Activated CD4-positive, alpha-beta T cell treated with anti-CD3 and anti-CD28 coated beads, Interleukin-2, amount 50 U/mL, for 16 hours (primary cell): ENCODE results near the gene KCNMA1.

Experiments
- DNase-seq: peaks from one replicate; pipeline ENCODE4 v3.0.0-alpha.2; 2020

KCNMA1 gene

DNA sequence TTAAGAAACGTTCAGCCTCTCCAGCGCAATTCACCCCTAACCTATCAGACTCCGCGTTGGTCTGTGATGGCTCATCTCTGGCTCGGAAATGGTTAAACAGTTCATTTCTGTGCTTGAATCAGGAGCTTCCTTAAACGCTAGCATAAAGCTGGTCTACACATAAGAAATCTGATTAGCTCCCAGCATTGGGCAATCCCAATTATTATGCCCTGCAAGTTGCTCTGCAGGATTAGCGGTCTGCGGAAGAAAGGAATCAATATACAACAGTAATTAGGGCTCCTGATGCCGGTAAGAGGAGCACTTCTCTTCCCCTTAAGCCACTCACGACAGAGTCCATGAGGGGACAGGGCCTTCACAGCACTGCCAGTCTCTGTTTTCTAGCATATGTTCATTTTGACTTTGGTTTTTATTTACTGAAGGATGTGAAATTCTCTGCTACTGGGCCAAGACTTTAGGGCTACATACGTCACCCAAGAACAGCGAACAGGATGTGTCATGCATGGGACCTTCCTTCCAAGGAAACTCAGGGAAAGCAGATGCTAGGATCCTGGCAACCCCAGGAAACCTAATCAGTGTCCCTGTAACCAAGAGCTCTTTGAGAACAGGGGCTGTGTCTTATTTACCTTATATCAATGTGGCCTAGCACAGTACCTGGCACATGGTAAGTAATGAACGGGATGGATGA lies 324.4 kb downstream of the KCNMA1 start:
- no peak for DNase-seq

DNA sequence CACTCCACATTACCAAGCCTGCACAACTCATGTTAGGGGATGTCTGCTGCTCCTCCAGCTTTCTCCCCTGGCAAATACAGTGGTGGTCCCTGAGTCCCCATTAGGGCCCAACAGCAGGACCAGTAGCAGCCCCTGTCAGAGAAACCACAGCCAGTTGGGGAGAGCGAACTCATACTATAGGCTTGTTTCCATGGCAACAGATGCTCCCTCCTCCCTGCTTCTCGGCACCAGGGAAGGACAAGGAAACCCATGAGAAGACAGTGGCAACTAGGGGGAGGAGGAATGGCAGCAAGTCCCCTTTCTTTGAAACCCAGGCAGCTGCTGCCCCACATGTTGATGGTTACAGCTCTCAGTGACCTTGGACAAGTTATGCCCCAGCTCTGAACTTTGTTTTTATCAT lies 326.4 kb downstream of the KCNMA1 start:
- no peak for DNase-seq

DNA sequence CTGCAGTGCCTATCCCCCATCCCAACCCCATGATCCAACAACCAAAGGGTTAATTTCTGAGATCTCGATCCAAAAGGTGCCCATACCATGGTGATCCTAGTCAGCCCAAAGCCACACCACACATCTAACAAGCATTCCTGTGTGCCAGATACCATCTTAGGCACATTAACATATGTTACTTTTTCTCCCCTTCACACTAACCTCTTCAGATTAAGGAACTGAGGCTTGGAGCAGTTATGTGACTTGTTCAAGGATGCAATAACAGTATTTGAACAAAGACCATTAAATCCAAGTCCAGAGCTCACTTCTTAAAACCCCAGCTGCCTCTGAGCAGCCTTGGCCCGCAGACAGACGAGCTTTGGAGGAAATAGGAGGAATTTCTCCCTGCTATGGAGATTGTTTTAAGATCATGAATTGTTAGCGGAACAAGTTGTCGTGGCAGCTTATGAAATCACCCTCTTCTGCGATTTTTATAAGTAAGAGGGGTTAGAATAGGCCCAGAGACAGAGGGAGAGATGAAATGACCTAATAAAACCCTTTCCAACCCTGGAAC lies 327.2 kb downstream of the KCNMA1 start:
- DNase-seq, result no peak

DNA sequence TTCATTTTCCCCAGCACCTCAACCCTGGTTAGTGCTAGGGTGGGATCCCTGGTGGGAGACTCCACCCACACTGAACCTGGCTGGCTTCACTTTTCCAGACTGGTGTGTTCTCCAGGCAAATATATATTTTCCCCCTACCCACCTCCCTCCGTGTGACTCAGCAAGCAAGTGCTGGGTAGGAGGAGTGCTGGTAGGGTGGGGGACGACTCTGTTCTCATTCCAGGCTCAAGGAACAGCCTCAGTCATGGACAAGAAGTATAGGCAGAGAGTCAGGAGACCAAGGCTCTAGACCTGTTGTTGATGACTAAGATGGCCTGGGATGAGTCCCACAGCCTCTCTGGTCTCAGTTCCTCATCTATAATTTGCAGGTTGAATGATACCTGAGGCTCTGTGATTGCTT lies 328.1 kb downstream of the KCNMA1 start:
- DNase-seq, result no peak

DNA sequence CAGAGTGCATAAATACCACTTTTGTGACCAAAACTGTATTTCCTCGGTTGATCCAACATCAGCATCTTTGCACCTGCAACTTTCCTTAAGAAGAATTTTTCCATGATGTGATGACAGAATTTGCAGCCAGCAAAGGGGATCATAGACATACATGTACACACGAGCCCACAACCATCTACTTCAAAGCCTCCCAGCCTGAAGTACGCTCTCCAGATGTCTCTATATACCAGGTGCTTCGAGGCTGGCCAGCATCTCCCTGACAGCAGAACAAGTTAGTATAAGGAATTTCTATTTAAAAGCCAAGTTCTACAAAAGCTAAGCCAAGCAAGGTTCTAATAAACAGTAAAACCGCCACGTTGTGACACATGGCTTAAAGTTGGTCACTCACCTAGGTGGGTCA lies 328.5 kb downstream of the KCNMA1 start:
- no peak for DNase-seq

DNA sequence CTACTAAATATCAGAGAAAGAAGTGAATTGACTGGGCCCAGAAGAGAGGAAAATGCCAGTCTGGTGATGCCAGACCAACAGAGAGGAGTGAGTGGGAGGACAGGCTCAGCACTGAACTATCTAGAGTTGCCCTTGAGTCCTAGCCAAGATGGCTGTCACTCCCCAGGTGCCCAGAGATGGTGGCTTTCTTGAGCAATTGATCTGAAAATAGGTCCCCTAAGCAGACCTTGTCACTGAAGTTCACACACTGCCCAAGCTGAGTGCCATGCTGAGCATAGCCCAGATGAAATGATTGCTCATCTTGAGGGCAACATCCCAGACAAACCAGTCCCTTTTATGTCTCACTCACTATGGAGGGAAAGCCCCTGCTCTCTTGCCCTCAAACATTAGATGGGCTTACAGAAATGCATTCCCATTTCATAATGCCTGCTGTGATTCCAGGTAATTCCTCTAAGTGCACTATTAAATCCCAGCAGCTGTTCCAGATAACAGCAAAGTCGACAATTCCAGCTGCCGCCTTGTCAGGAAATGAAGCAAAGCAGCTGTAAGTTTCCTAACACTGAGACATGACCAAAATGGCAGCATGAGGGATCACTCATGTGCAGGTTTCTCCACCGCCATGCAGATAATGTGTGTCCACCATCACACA lies 329.4 kb downstream of the KCNMA1 start:
- DNase-seq, result no peak

DNA sequence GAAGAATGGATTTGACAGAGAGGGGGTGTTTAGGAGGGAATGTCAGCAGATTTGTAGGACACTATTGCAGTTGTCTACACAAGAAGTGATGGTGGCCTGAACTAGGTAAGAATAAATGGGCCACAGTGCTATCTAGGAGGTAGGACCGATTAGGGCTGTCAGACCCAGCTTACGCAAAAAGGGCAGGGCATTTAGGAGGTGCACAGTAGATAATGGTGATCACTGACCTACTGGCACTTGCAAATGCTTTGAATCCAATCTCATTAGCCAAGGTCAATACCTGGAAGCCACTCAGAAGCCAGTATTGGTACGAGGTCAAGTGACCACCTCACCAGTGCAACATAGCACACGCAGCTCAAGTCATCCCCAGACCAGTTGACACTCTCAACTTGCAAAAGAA lies 330.9 kb downstream of the KCNMA1 start:
- no peak for DNase-seq

DNA sequence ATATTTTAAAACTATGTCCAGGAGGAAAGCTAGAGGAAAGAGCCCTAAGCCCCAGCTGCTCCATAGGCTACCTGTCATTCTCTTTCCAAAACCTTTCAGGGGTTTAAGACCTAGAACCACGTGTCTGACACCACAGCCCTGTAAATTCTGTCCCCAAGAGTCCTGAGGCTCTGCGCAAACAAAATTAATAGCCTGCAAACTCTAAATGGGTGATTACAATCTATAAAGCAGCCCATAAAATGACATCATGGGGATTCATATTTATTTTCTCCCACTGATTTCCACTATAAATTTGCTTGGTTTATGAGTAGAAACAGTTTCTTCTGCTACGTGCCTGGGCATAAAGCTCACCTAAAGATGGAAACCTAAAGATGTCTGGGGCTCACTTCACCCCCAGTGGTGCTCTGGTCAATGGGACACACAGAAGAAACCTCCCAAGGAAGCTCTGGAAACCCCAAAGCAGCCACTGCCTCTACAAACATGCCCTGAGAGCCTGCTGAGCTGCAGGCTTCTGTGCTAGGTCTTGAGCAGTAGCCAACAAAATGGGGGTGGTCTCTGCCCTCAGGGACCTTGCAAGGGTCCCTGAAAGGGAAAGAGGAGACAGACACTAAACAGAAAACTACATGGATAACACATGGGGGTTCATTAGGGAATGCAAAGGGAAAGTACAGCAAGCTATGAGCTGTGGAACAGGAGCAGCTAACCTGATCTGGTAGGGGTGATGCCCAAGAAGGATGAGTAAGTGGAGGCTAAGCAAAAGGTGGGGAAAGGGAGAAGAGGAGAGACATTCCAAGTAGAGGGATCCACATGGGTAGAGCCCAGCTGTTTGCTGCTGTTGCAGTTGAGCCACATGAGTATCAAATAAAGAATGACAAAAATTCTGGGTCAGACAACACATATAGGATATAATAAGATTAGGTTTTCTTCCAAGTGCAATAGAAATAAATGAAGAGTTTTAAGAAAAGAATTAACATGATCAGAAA lies 331.7 kb downstream of the KCNMA1 start:
- no peak for DNase-seq

DNA sequence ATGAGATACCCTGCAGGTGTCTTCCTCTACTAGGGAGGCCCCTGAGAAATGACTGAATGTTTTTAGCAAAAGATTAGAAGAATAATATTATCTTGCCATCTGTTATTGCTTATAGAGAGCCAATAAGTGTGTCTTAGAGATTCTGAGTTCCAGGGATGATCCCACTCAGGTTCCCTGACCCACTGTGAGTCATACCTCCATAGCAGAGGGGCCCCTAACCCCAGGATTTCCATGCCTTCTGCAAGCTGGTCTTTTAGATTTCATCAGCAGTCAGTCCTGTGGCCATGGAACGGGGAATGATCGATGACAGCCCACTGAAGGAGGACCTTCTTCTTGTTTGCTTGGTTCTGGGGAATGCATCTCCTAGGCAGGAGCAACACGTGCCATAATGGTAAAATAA lies 333.4 kb downstream of the KCNMA1 start:
- DNase-seq, result no peak

DNA sequence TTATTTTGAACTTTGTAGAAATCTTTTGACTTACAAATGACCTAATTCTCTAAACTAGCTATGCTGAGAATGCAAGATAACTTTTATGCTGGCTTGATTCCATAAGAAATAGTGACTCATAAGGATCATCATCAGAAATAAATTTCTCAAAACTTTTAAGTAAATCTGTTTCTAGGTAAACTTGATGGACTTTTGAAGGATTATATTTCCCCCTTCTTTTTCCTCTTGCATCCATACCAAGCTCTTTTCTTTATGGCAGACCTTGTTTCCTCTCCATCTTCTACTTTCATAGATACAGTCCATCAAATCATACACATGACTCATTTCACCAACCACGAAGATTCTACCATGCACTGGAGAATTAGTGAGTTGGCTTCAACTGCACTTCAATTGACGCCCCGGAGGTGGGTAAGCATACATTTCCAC lies 336.3 kb downstream of the KCNMA1 start:
- no peak for DNase-seq

DNA sequence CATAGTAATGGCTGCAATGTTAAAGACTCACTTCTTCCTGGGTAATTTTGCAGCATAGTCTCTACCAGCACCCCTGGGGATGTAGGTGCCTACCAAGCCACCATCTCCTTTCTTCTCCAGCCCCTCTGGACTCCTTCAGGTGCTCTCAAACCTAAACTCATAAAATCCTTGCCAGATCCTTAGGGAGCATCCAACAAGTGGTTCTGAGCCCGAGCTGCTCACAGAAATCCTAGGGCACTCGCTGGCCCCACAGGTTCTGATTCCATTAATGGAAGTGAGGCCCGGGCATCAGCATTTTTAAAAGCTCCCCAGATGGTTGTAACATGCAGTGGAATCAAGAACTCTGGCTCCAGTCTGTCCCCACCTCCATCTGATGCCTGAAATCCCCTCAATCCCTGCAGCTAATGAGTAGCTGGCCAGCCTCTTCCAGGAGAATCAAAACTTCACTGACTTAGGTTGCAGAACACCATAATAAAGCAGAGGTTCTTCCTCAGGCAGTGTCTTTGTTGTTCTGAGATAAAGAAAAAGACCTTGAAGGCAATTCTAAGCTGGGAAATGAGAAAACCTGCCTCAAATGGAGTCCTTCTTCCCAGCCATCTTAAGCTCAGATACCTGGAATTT lies 336.8 kb downstream of the KCNMA1 start:
- no peak for DNase-seq

DNA sequence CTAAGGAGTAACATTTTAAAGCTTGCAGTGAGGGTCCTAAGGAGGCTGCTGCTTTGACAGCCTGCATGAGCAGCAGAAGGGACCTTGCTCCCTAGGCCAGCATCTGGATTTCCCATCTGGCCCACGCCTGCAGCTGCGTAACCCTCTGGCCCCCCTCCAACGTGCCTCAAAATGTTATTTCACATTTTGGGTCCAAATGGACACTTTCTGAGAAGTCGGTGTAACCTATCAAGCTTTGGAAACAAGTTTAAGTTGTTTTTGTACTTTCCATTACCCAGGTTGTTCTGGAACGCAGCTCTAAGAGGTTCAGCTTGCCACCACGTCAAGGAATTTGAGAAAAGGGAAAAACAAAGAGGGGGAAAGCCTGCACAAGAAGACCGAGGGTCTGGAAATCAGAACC lies 338.3 kb downstream of the KCNMA1 start:
- no peak for DNase-seq

DNA sequence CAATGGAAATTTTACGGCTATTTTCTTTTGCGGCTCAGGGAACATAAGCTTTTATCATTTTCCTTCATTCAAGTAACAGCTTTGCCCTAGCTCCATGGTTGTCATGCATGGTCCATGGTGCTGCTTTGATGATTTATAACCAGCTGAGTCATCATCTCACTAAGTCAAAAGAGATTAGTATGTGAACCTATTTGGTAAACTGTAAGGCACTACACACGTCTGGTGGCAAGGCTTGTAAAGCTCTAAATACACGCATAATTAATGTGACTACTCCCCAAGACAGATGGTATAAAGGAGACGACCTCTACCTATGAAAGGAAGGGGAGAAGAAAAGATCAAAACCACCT lies 340.2 kb downstream of the KCNMA1 start:
- DNase-seq, result no peak

DNA sequence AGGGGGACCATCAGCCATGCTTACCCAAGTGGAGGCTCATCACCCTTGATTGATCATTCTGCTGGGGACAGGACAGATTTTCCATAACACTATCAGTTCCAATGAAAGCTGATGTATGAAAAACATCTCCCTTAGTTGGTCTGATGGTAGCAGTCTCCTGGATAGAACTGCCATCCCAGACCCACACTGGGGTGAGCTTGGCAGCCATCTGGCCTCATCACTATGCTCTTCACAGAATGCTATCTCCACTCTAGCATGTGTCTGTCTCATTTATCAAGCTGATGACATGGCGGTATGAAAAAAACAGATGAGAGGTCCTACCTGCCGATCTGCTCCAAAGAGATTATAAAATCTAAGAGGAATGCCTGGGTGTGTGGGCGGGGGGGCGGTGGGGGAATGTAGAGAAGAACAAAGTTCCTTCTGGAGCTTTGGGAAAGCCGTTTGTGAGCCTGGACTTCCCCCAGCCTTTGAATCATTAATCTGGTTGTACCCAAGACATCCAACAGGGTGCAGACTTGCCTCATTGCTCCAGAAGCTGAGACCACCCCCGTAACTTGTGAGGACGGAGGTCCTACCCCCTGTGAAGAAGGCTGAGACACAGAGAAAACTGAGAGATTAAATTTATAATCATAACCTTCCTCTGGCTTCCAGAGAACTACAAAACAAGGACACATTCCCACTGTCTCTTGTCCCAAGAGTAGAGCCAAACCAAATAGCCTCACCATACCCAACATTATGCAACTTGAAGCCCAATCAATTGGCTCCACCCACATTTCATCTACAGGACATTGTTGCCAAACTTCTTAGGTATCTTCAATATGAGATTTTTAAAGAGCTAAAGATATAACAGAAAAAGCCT lies 340.8 kb downstream of the KCNMA1 start:
- DNase-seq, result no peak

DNA sequence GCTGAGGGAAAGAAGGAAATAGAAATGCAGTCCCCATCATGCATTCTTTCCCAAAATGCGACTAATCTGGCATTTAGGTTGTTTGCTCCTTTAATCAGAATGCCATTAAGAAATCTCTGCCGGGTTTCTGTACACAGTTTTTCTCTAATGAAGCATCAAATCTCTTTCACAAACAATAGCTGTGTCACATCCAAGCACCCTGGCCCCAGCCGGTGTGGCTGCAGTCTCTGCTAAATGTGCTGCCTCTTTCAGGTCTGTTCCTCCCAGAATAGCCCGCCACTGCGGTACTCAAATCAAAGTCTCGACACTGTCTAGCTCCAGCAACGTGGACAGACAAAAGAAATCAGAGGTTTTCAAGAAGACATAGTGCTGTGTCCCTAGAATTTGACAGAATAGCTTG lies 343.8 kb downstream of the KCNMA1 start:
- no peak for DNase-seq

DNA sequence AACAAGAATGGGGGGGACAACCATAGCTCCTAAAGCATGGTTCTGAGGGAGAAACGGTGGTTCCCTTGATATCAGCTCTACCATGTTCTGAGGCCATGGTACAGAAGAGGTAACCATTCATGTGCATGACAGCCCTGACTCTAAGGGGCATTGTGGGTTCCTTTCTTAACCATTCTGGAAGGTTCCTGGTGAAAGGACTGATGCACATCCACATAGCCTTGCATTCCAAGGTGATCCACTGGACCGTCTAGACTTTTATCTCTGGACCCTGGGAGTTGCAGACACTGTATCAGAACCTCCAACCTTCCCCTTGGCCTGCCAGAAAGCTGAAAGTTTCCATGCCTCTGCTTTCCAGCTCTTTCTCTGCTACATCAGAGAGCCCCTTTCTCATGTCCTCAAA lies 344.3 kb downstream of the KCNMA1 start:
- no peak for DNase-seq

DNA sequence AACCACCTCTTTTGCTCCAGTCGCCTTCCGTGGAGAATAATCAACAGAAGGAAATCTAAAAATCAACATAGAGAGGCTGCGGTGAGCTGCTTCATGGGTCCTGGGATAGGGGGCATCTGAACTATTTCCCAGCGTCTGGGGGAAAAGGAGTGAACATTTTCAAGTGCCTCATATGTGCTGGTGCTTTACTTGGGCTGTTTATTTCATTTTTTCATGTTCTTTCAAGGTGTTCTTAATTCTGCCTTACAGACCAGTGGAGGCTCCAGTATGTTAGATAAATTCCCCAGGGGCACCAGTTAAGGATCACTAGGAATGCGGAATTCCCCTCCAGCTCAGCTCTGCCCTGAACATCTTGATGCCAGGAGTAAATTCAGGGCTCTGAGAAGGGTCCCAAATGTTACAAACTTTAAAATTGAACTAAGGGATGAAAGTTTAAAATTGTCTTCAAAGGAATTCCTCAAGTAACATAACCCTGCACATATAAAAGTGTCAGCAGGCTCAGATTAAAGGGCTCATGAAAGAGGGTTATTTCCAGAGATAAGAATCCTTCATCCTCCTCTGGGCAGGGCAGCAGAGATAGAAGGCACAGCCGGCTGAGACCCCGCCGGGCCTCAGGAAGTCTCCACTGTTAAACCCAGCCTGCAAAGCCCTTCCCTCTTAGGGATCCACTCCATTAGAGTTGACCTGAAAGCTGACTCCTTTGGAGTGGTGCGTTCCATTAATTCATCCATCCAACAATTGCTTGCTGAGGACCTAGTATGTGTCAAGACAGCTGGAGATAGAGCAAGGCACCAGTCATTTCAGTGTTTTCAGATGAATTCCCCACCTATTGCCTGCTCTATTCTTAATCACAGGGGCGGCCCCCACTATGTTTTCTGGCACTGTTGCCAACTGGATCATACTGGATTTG lies 345.8 kb downstream of the KCNMA1 start:
- no peak for DNase-seq

DNA sequence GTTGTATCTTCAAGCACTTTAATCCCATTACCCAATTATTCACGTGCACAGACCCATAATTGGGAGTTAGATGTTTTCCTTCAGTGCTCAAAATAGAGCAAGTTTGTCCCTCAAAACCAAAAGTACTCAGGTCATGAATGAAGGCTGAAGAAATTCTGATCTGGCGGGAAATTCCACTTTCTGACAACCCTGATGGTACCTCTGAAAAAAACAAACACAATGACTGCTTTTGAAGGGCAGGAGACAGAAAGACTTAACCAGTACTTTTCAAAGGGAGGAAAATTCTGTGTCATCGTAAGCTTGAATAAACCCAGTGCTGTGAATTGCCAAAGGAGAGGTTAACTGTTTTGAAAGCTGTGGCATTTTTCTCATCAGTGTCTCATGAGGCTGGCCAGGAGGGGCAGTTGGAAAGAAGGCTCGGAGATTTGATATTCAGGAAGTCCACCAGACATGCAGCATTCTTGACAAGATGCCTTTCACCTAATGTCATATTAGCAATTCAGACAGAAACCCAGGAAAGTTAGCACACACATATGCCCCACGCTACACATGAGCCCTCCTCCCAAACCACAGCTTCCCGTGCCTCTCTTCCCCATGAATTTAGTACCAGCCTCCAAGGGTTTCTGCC lies 347.0 kb downstream of the KCNMA1 start:
- DNase-seq, result no peak

DNA sequence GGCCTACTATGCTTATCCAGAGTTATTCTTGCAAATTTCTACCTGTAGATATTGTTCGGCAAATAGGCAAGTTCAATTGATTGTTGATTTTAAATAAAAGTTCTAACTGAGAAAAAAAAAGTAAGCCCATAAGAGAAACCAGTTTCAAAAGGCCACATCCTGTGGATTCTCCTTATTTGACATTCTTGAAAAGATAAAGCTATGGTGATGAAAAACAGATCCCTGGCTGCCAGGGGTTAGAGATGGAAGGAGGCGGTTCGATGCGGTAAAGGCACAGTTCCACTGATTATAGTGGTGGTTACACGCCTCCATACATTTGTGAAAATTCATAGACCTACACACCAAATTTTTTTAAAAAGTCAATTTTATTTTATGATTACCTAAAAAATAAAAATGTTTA lies 347.8 kb downstream of the KCNMA1 start:
- no peak for DNase-seq

DNA sequence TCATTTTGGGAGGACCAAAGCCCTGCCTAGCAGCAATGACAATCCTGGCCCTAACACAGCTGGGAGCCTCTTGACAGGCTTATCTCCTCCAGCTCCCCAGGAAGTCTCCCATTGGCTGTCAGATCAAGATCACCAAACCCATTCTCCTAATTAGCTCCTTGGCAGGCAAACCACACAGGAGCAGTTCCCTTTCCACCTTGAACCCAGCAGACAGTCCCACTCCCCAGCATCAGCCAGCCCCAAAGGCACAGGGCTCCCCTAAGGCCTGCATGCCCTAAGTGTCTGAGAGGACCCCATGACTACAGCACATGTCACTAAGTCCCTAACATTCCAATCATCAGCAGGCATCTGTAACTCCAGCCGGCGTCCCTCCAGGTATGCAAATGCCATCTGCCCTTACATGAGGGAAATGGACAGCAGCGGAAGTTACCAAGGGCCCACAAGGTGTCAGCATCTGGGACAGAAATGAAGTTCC lies 348.5 kb downstream of the KCNMA1 start:
- DNase-seq, result no peak
